PC-3 (cell line): ENCODE measurements around the gene NPY. TPM values are rescaled to one million over a fixed set of nuclear protein-coding genes. Genes with fewer than 3 reads are reported as not detected.

Experiments used
- ATAC-seq: fragments of 200-7000 bp; cut with Tn5 transposase; 2 replicates; pipeline ENCODE4 v1.9.1; 2020; ENCODE audit warnings: mild to moderate bottlenecking, moderate library complexity
- BruUV-seq: library from RNA; stranded (reverse); fragments of 400-500 nt; replicated peaks from 2 replicates; lab custom pipeline; 2021; lab: Mats Ljungman, UMichigan
- CTCF ChIA-PET: fragments of 300-600 bp; sonication (Branson Sonifier 250); formaldehyde crosslinking; loops from one replicate; lab custom pipeline; 2022; ENCODE audit warnings: antibody characterized with exemption; lab: Charles Lee
- POLR2A ChIA-PET: fragments of 300-600 bp; sonication (Branson Sonifier 250); formaldehyde crosslinking; loops from one replicate; lab custom pipeline; 2022; ENCODE audit warnings: antibody characterized with exemption; ENCODE audit not compliant: unreplicated experiment; lab: Charles Lee
- DNase-seq: peaks from one replicate; pipeline ENCODE4 v3.0.0-alpha.2; 2015
- H2AFZ ChIP-seq: fragments of 300-600 bp; sonication (generic); 2 replicates; pipeline ENCODE4 v1.6.0; 2016; ENCODE audit warnings: antibody characterized with exemption, low read length
- H3F3A ChIP-seq: fragments of 300-600 bp; sonication (generic); one replicate; pipeline ENCODE4 v1.6.0; 2017; ENCODE audit warnings: antibody characterized with exemption, low read length, control low read depth, mild to moderate bottlenecking; ENCODE audit not compliant: unreplicated experiment
- H3K27ac ChIP-seq: fragments of 300-600 bp; sonication (generic); 2 replicates; pipeline ENCODE4 v1.5.1; 2016; ENCODE audit warnings: mild to moderate bottlenecking, low read length
- H3K27me3 ChIP-seq: fragments of 300-600 bp; sonication (generic); 2 replicates; pipeline ENCODE4 v1.6.1; 2016; ENCODE audit warnings: low read length, mixed read lengths
- H3K36me3 ChIP-seq: fragments of 300-600 bp; sonication (generic); 2 replicates; pipeline ENCODE4 v1.6.1; 2016; ENCODE audit warnings: low read depth, mixed run types, low read length, mixed read lengths
- H3K4me1 ChIP-seq: fragments of 300-600 bp; sonication (generic); 2 replicates; pipeline ENCODE4 v1.5.1; 2016; ENCODE audit warnings: low read length; ENCODE audit not compliant: insufficient read depth
- H3K4me2 ChIP-seq: fragments of 300-600 bp; sonication (generic); 2 replicates; pipeline ENCODE4 v1.6.0; 2016; ENCODE audit warnings: low read length
- H3K4me3 ChIP-seq: fragments of 300-600 bp; sonication (generic); 2 replicates; pipeline ENCODE4 v1.5.1; 2016; ENCODE audit warnings: mild to moderate bottlenecking, low read length, mixed read lengths
- H3K79me2 ChIP-seq: fragments of 300-600 bp; sonication (generic); 2 replicates; pipeline ENCODE4 v1.6.1; 2017; ENCODE audit warnings: low read length, mixed read lengths
- H3K9ac ChIP-seq: fragments of 300-600 bp; sonication (generic); 2 replicates; pipeline ENCODE4 v1.6.0; 2016; ENCODE audit warnings: mild to moderate bottlenecking, low read length
- H3K9me2 ChIP-seq: fragments of 300-600 bp; sonication (generic); replicated peaks from 2 replicates; pipeline ENCODE4 v1.6.1; 2016; ENCODE audit warnings: mixed run types, low read length, mixed read lengths
- H3K9me3 ChIP-seq: fragments of 300-600 bp; sonication (generic); 2 replicates; pipeline ENCODE4 v1.6.1; 2016; ENCODE audit warnings: low read length, mixed read lengths
- H4K20me1 ChIP-seq: fragments of 300-600 bp; sonication (generic); 2 replicates; pipeline ENCODE4 v1.6.1; 2016; ENCODE audit warnings: low read length, mixed read lengths
- CTCF ChIP-seq: fragments of 300-600 bp; sonication (generic); conservative IDR thresholded peaks from 2 replicates; pipeline ENCODE4 v1.5.1; 2017; ENCODE audit warnings: antibody characterized with exemption, low read depth, mild to moderate bottlenecking, low read length
- EZH2 ChIP-seq: fragments of 300-600 bp; sonication (generic); IDR thresholded peaks from one replicate; pipeline ENCODE4 v1.6.1; 2017; ENCODE audit warnings: antibody characterized with exemption, mild to moderate bottlenecking, low read length; ENCODE audit not compliant: unreplicated experiment
- EZH2phosphoT487 ChIP-seq: fragments of 300-600 bp; sonication (generic); IDR thresholded peaks from 2 replicates; pipeline ENCODE4 v1.6.1; 2018; ENCODE audit warnings: mild to moderate bottlenecking, antibody characterized with exemption, low read length, borderline replicate concordance
- intact Hi-C: fragments of 100-400 bp; cut with micrococcal nuclease; formaldehyde crosslinking; loops from 2 replicates; pipeline ENCODE4 v1.9.0; 2023
- total RNA-seq: library from RNA; depleted of rRNA; stranded (reverse); fragments of >200 nt; gene quantifications from 2 replicates; pipeline ENCODE4 v1.2.3, GENCODE V29; 2014

Gene NPY
- total RNA-seq, 1 experiment from 2014 or later = not detected

GRCh38 chr7:24244554-24244953 lies 39.4 kb upstream of the NPY start:
- Histone ChIP-seq H3K79me2 (no peaks in the 10 kb centered on the region), H3K36me3 (no peaks in the 10 kb centered on the region), H3K4me3 (no peak overlapping the region), H3K27me3 (peaks cover 14% of the 10 kb centered on the region; the same call in 1 of the 2 replicates), H3F3A (no peaks in the 10 kb centered on the region), H3K9me2 (no peaks in the 10 kb centered on the region), H2AFZ (no peak overlapping the region), H3K4me2 (no peak overlapping the region), H3K4me1 (no peaks in the 10 kb centered on the region), H3K9ac (no peak overlapping the region), H3K9me3 (no peaks in the 10 kb centered on the region), H4K20me1 (no peaks in the 10 kb centered on the region), H3K27ac (no peak overlapping the region)
- POLR2A ChIA-PET = no interaction called here
- ATAC-seq (no peak), DNase-seq (no peak)
- TF ChIP-seq EZH2 (no peak), EZH2phosphoT487 (no peak), CTCF (no peak)
- intact Hi-C loops = no loop called here
- CTCF ChIA-PET = no interaction called here
- no TSS peak for BruUV-seq

- Histone ChIP-seq H3K9ac (no peak overlapping the region), H3K27ac (no peak overlapping the region), H4K20me1 (no peaks in the 10 kb centered on the region), H3K4me3 (no peak overlapping the region), H3K27me3 (peaks cover 10% of the 10 kb centered on the region; the same call in 1 of the 2 replicates), H3K9me3 (no peaks in the 10 kb centered on the region), H3K36me3 (no peaks in the 10 kb centered on the region), H3K4me1 (no peaks in the 10 kb centered on the region), H3K4me2 (no peak overlapping the region), H3K9me2 (no peaks in the 10 kb centered on the region), H3K79me2 (no peaks in the 10 kb centered on the region), H2AFZ (no peak overlapping the region), H3F3A (no peaks in the 10 kb centered on the region)
- no TSS peak for BruUV-seq
- TF ChIP-seq EZH2phosphoT487 = no peak
- TF ChIP-seq EZH2 = no peak
- no peak for TF ChIP-seq CTCF
- POLR2A ChIA-PET = no interaction called here
- intact Hi-C loops = no loop called here
- CTCF ChIA-PET = no interaction called here
- ATAC-seq (no peak), DNase-seq (no peak)
These were observed 38.6 kb upstream of the NPY start for GRCh38 chr7:24245362-24245761.

GRCh38 chr7:24249266-24249665 lies 34.7 kb upstream of the NPY start:
- no peak overlapping the region for H3K4me3 ChIP-seq
- H3K27ac ChIP-seq = no peak overlapping the region
- no TSS peak for BruUV-seq
- H3K79me2 ChIP-seq = no peaks in the 10 kb centered on the region
- H4K20me1 ChIP-seq = no peaks in the 10 kb centered on the region
- no peak overlapping the region for H3K4me2 ChIP-seq
- intact Hi-C loops = no loop called here
- H3K27me3 ChIP-seq = no peaks in the 10 kb centered on the region
- DNase-seq = no peak
- H3K9ac ChIP-seq = no peak overlapping the region
- no peak overlapping the region for H2AFZ ChIP-seq
- H3K9me3 ChIP-seq = no peaks in the 10 kb centered on the region
- no peaks in the 10 kb centered on the region for H3K4me1 ChIP-seq
- no peaks in the 10 kb centered on the region for H3F3A ChIP-seq
- no peaks in the 10 kb centered on the region for H3K36me3 ChIP-seq
- no peak for TF ChIP-seq EZH2
- no peak for TF ChIP-seq CTCF
- TF ChIP-seq EZH2phosphoT487 = no peak
- ATAC-seq = no peak
- H3K9me2 ChIP-seq = no peaks in the 10 kb centered on the region
- ChIA-PET CTCF (no interaction called here), POLR2A (no interaction called here)
